Tibial nerve (tissue), 4 donors: ENCODE data around the gene MAP1LC3B.

Experiments used
- EP300 ChIP-seq, 2 donors: sonication (generic); formaldehyde crosslinking; IDR thresholded peaks; one replicate each; pipeline ENCODE4 v1.6.1; 2017; ENCODE audit warnings: antibody characterized with exemption in 2 of 2, mild to moderate bottlenecking in 1 of 2
- POLR2A ChIP-seq, 2 donors: fragments of 450-650 bp; IDR thresholded peaks; one replicate each; pipeline ENCODE4 v1.6.1; 2017; ENCODE audit warnings: antibody characterized with exemption in 2 of 2, mild to moderate bottlenecking in 2 of 2, moderate library complexity in 2 of 2
- TF ChIP-seq, protein P1 (sequence below), 5 experiments: fragments of 200-600 bp in 3 of 5; fragments of 450-650 bp in 2 of 5; sonication (generic) in 3 of 5; IDR thresholded peaks; one replicate each; pipeline ENCODE4 v1.5.1; 2016 to 2019; ENCODE audit warnings: antibody characterized with exemption in 5 of 5, mild to moderate bottlenecking in 3 of 5, moderate library complexity in 2 of 5

- TF ChIP-seq, protein P1, sequence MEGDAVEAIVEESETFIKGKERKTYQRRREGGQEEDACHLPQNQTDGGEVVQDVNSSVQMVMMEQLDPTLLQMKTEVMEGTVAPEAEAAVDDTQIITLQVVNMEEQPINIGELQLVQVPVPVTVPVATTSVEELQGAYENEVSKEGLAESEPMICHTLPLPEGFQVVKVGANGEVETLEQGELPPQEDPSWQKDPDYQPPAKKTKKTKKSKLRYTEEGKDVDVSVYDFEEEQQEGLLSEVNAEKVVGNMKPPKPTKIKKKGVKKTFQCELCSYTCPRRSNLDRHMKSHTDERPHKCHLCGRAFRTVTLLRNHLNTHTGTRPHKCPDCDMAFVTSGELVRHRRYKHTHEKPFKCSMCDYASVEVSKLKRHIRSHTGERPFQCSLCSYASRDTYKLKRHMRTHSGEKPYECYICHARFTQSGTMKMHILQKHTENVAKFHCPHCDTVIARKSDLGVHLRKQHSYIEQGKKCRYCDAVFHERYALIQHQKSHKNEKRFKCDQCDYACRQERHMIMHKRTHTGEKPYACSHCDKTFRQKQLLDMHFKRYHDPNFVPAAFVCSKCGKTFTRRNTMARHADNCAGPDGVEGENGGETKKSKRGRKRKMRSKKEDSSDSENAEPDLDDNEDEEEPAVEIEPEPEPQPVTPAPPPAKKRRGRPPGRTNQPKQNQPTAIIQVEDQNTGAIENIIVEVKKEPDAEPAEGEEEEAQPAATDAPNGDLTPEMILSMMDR (IDR thresholded peaks at IDR 0.05) = no peak
- no peak for TF ChIP-seq POLR2A (IDR thresholded peaks at IDR 0.05)
- TF ChIP-seq EP300 (IDR thresholded peaks at IDR 0.05) = no peak
Measured at GRCh38 chr16:87421003-87421912, 29.1 kb downstream of the MAP1LC3B start.
